SKM-1 (cell line): Measurements from ENCODE around the gene SCN2B.
A peak's percentile ranks its signal among the peaks of the same experiment; 100 is the strongest.

Experiments used
- DNase-seq: peaks from one replicate; lab custom pipeline; 2025; ENCODE audit not compliant: unreplicated experiment; lab: John Stamatoyannopoulos, UW

The SCN2B gene

DNA sequence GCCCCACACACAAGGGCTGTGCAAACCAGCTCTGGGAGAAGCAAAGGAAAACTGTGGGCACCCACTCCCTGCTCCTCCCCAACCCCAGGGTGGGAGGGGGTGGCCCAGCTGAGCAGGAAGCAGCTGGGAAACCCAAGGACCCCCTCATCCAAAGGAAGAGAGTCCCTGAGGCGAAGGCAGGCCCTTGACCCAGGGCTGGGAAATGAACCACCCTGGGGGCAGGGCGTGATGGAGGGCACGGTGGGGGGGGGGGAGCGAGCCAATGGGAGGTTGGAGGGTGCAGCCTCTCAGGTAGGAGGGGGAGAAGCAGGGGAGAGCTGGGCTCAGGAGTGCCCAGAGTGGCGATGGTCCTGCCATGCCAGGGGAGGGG, 40.7 kb downstream of the SCN2B start:
- no peak for DNase-seq

DNA sequence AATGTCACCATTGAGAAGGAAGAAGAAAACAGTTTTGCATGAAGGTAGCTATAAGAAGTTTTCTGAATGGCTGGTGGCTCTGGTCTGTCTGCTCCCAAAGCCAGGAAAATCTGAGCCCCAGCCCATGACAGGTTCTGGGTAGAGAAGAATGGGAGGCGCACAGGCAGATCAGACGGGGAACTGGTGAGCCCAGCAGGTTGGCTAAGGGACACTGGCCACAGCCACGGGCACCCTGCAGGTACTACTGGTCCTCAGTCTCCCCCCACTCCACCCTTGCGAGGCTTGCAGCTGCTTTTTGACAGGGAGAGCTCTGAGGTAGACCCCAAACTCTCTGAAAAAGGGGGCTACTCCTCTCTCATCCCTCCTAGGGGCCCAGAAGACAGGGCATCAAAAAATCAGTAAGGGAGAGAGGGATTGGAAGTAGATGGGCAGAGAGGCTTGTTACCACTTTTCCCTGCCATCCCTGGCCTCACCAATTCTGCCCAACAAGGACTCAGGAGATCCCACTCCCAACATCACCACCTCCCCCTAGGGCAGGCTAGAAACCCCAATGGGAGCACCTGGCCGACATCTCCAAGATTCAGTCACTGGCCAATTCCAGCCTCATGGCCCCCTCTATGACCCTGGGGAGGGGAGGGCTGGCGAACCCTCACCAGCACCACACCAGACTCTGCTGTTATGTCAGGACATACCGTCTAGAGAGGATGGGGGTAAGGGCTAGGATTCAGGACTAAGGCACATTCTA, 41.2 kb downstream of the SCN2B start:
- no peak for DNase-seq

GRCh38 chr11:118133816-118134215, 42.6 kb downstream of the SCN2B start:
- no peak for DNase-seq

DNA sequence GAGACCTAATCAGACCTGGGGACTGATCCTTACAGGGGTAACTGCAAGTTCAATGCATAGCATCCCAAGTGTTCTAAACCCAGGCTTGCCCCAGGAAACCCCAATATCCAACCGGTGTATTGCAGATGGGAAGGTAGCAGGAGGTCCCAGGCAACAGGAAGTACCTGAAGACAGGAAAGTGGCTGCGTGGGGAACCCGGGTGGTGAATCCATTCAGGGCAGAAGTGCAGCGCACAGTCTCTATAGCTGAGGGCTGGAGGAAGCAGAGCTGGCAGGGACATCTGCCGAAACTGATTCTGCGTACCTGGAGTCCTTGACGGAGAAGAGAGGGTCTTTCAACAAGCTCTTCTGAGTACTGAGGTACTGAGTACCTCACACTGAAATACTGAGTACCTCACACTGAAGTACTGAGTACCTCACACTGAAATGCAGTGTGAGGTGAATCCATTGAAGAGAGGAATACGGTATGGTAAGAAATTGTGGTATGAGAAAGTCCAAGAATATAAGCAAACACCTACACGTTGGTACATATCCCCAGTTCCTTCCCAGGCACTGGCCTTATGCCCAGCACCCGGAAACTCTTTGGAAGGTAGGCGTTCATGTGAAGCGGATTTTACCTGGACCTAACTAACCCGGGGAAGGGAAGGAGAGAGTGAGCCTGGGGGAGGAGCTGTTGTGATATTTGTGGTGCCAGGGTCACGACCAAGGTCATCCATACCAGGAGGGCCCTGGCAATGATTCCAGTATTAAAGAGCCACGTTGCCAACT, 43.9 kb downstream of the SCN2B start:
- DNase-seq, result no peak

- DNase-seq, result peak; percentile 19
Measured at GRCh38 chr11:118129471-118130172, 46.8 kb downstream of the SCN2B start.

GRCh38 chr11:118128721-118129470, 47.5 kb downstream of the SCN2B start:
- peak; percentile 58 for DNase-seq

GRCh38 chr11:118128310-118128709, 48.1 kb downstream of the SCN2B start:
- no peak for DNase-seq

DNA sequence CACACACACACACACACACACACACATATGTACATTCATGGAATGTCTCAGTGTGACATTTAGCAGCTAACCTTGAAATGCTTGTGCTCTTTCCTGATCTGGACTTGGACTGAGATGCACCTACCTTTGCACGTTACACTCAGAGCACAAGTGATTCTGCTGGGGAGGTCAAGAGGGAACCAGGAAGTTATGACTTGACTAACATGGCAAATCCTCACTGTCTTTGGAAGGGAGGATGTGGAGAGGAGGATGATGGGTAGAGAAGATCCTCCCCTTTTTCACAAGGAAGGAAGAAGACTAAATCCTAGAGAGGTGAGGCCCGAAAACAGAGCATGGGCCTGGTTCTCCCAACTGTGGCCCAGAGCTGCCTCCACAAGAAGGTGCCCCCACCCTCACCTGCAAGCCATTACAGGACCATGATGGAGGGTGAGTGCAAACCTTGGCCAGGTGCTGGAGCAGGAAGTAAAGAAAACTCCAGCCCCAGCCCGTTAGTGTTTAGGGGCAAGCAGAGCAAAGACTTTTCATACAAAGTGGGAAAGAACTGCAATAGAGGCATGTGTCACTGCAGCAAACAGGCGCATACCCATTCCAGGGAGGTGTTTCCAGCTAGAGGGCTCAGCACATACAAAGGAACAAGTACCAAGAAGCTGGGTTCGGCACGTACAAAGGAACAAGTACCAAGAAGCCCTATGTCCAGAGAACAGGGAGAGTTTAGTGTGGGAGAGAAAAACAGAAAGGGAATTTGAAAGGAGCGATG, 50.2 kb downstream of the SCN2B start:
- no peak for DNase-seq

DNA sequence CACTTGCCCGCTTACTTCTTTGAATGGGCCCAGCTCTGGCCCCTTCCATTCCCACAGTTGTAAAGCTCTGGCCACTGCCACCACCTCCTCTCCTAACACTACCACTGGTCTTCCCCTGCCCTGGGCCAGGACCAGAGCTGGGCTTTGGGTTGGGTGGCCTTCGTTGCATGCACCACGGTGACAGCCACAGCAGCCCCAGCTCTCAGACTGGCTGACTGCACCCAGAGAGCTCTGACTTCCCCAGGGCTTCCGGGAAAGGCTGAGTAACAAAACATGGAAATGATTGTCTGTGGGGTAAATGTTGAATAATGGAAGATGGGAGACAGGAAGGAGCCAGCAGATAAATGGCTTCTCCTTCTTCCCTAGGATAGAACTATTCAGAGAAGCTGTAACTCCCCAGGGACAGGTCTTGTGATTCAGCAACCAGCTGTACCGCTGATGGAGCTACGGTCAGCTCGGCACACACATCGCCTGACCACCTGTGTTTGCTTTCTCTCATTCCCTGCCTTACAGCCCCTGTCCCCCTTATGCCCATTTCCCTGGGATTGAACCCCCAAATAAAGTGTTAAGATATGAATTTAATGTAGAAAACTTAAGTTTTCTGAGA, 51.4 kb downstream of the SCN2B start:
- DNase-seq, result no peak

DNA sequence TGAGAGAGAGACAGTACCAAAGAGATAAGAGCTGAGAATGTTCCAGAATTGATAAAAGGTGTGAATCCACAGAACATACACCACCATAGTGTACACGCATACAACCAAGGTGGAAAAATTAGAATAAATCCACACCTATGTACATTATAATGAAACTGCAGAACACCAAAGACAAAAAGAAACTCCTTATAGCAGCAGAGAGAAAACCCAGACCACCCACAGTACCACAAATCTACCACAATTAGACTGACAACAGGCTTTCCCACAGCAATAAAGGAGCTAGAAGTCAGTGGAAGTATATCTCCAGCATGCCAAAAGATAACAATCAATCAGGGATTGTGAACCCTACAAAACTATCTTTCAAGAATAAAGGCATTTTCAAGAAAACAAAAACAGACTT, 55.6 kb downstream of the SCN2B start:
- no peak for DNase-seq

- DNase-seq, result no peak
Measured at GRCh38 chr11:118117790-118118601, 58.4 kb downstream of the SCN2B start.

- DNase-seq, result no peak
Measured at GRCh38 chr11:118115048-118115447, 61.4 kb downstream of the SCN2B start.

DNA sequence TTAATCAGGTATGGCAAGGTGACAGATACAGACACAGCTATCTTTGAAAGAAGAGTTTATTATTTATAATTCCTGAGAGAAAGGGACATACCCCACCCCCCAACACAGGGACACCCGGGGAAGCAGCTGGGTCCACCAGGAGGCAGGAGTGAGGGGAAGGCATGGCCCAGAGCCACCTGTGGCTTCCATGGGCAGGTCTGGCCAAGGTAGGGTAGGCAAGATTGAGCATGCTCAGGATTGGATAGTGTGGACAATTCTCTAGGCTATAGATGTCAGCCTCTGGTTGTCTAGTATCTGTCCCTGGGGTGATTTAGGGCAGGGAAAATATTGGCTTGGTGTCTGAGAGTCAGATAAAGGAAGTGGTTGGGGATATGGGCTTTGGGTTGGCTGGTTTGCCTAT, 62.2 kb downstream of the SCN2B start:
- no peak for DNase-seq

- no peak for DNase-seq
Measured at GRCh38 chr11:118112711-118113430, 63.6 kb downstream of the SCN2B start.
